Liver (tissue), 3 donors: ENCODE data around the gene CNKSR1.

ENCODE experiments used
- CTCF ChIP-seq: fragments of 150-350 bp; IDR thresholded peaks from 2 replicates; pipeline ENCODE4 v1.5.1; 2017; ENCODE audit warnings: improper control_type of control experiment, low read depth, low read length; ENCODE audit not compliant: missing input control
- FOXA1 ChIP-seq: IDR thresholded peaks from 2 replicates; pipeline ENCODE4 v1.6.1; 2016; ENCODE audit warnings: antibody characterized with exemption
- JUND ChIP-seq, 2 donors: IDR thresholded peaks; 2 replicates each; pipeline ENCODE4 v1.6.1; 2016; ENCODE audit warnings: antibody characterized with exemption in 2 of 2
- MAX ChIP-seq: IDR thresholded peaks from 2 replicates; pipeline ENCODE4 v1.6.1; 2016; ENCODE audit warnings: antibody characterized with exemption
- RAD21 ChIP-seq, 2 donors: IDR thresholded peaks; 2 replicates each; pipeline ENCODE4 v1.6.1; 2016; ENCODE audit warnings: antibody characterized with exemption in 2 of 2, mild to moderate bottlenecking in 2 of 2
- SP1 ChIP-seq: IDR thresholded peaks from 2 replicates; pipeline ENCODE4 v1.6.1; 2018; ENCODE audit warnings: antibody characterized with exemption, mild to moderate bottlenecking
- YY1 ChIP-seq: IDR thresholded peaks from 2 replicates; pipeline ENCODE4 v1.6.1; 2016; ENCODE audit warnings: antibody characterized with exemption, mild to moderate bottlenecking
- donor health status: healthy.
- donor health status: healthy.

GRCh38 chr1:26138974-26139558, 38.2 kb upstream of the CNKSR1 start:
- TF ChIP-seq FOXA1 (no peak), CTCF (no peak), JUND (IDR thresholded peaks at IDR 0.05) (no peak), MAX (no peak), RAD21 (IDR thresholded peaks at IDR 0.05) (no peak), SP1 (no peak), YY1 (no peak)
